ENCODE measurements around the gene ARHGAP26. TPM values are rescaled to one million over a fixed set of nuclear protein-coding genes. Genes with fewer than 3 reads are reported as not detected.

The ARHGAP26 gene
- total RNA-seq, 6 experiments from 2014 or later: 6.7 to 14.5 (median 8.3) TPM

GRCh38 chr5:142969186-142969585, 199.0 kb downstream of the ARHGAP26 start:
- no peak for TF ChIP-seq CTCF (IDR thresholded peaks at IDR 0.05)
- no peak for TF ChIP-seq POLR2A (IDR thresholded peaks at IDR 0.05)
- no peak for ATAC-seq

GRCh38 chr5:142969624-142970439, 199.7 kb downstream of the ARHGAP26 start:
- Histone ChIP-seq H3K4me3 (no peak overlapping the region), H3K4me1 (peaks cover 0 to 4% (median 0%) of the 10 kb centered on the region in 4 donors), H3K27ac (no peak overlapping the region), H3K36me3 (no peaks in the 10 kb centered on the region), H3K27me3 (no peaks in the 10 kb centered on the region), H3K9me3 (no peaks in the 10 kb centered on the region)
- ATAC-seq: no peak
- no peak for DNase-seq
- no peak for TF ChIP-seq CTCF (IDR thresholded peaks at IDR 0.05)
- no peak for TF ChIP-seq POLR2A (IDR thresholded peaks at IDR 0.05)
- intact Hi-C loops (cut with DNase I): no loop called here
- WGBS (ENCODE audit: insufficient coverage, low coverage, low lambda C conversion rate, missing lambda C conversion rate): 56% methylated on average over 2 of the region's 3 CpGs

More at GRCh38 chr5:142969186-142969585, 199.0 kb downstream of the ARHGAP26 start:
- no peaks in the 10 kb centered on the region for H3K36me3 ChIP-seq
- H3K27me3 ChIP-seq: no peaks in the 10 kb centered on the region
- no peak overlapping the region for H3K4me3 ChIP-seq
- 64% methylated on average over 2 of the region's 2 CpGs for WGBS (ENCODE audit: insufficient coverage, low coverage, low lambda C conversion rate, missing lambda C conversion rate)
- peaks cover 0 to 4% (median 0%) of the 10 kb centered on the region in 4 donors for H3K4me1 ChIP-seq
- intact Hi-C loops (cut with DNase I): no loop called here
- no peaks in the 10 kb centered on the region for H3K9me3 ChIP-seq
- no peak for DNase-seq
- no peak overlapping the region for H3K27ac ChIP-seq

- Histone ChIP-seq H3K36me3 (no peaks in the 10 kb centered on the region), H3K4me3 (no peak overlapping the region), H3K27ac (no peak overlapping the region), H3K27me3 (no peaks in the 10 kb centered on the region), H3K4me1 (peaks cover 0 to 3% (median 0%) of the 10 kb centered on the region in 4 donors), H3K9me3 (no peaks in the 10 kb centered on the region)
- TF ChIP-seq CTCF (IDR thresholded peaks at IDR 0.05): no peak
- DNase-seq: no peak
- intact Hi-C loops (cut with DNase I): no loop called here
- 72% methylated on average over 4 of the region's 4 CpGs for WGBS (ENCODE audit: insufficient coverage, low coverage, low lambda C conversion rate, missing lambda C conversion rate)
- ATAC-seq: no peak
These were observed 200.4 kb downstream of the ARHGAP26 start for GRCh38 chr5:142970440-142971030.

GRCh38 chr5:142971303-142972013, 201.3 kb downstream of the ARHGAP26 start:
- ATAC-seq (no peak), DNase-seq (no peak)
- H3K36me3 ChIP-seq: no peaks in the 10 kb centered on the region
- TF ChIP-seq POLR2A (IDR thresholded peaks at IDR 0.05) (no peak), CTCF (IDR thresholded peaks at IDR 0.05) (no peak)
- H3K4me1 ChIP-seq: no peaks in the 10 kb centered on the region
- no peak overlapping the region for H3K4me3 ChIP-seq
- no peaks in the 10 kb centered on the region for H3K9me3 ChIP-seq
- 77% methylated on average over 10 of the region's 11 CpGs for WGBS (ENCODE audit: insufficient coverage, low coverage, low lambda C conversion rate, missing lambda C conversion rate)
- intact Hi-C loops (cut with DNase I): no loop called here
- H3K27ac ChIP-seq: no peak overlapping the region
- H3K27me3 ChIP-seq: no peaks in the 10 kb centered on the region
